Daoy (cell line): ENCODE results near the gene FETUB. TPM values are rescaled to one million over a fixed set of nuclear protein-coding genes. Genes with fewer than 3 reads are reported as not detected.

Source experiments
- DNase-seq: peaks from one replicate; pipeline ENCODE4 v3.0.0-alpha.2; 2015; ENCODE audit warnings: low read depth
- total RNA-seq: library from RNA; depleted of rRNA; stranded (reverse); fragments of >200 nt; shearing (Covaris generic); gene quantifications from 2 replicates; pipeline ENCODE4 v1.2.3, GENCODE V29; 2014; rRNA removed

Gene FETUB, protein sequence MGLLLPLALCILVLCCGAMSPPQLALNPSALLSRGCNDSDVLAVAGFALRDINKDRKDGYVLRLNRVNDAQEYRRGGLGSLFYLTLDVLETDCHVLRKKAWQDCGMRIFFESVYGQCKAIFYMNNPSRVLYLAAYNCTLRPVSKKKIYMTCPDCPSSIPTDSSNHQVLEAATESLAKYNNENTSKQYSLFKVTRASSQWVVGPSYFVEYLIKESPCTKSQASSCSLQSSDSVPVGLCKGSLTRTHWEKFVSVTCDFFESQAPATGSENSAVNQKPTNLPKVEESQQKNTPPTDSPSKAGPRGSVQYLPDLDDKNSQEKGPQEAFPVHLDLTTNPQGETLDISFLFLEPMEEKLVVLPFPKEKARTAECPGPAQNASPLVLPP
- not detected in 2 replicates for total RNA-seq

DNA sequence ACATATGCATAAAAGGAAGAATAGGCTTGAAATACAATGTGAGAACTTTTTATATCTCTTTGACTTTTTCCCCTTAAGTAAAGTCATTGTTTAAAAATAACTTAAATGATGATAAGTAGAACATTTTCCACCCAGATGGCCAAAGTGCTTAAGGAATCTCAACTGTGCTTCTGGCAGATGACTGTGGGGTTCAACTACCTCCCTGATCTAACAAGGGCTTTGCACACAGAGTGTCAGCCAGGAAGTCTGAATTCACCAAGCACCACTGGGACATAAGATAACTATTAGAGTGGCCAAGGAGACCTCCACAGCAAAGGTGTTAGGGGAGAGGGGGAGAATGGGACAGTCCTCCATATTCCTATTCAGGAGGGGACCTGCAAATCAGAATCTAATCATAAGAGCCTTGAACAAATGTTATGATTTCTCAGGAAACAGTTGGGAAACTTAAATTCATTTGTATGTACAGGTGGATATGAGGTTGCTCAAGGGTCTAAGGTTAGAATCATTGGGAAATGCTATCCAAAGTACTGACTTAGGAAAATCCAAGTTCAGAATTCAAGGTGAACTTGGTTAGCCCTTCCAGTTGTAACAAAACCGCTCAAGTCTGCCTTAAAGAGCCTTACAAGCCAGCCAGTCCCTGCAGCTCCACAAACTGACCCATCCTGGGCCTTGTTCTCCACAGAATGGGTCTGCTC is at the start of gene FETUB:
Gene FETUB (plus strand): TSS at position 622 of the 695 bp plus-strand sequence. CDS start 62 bp downstream, at position 684.
- no peak for DNase-seq

- no peak for DNase-seq
Measured at GRCh38 chr3:186590580-186591295, 49.5 kb upstream of the FETUB start.

- no peak for DNase-seq
Measured at GRCh38 chr3:186592682-186593081, 47.5 kb upstream of the FETUB start.

DNA sequence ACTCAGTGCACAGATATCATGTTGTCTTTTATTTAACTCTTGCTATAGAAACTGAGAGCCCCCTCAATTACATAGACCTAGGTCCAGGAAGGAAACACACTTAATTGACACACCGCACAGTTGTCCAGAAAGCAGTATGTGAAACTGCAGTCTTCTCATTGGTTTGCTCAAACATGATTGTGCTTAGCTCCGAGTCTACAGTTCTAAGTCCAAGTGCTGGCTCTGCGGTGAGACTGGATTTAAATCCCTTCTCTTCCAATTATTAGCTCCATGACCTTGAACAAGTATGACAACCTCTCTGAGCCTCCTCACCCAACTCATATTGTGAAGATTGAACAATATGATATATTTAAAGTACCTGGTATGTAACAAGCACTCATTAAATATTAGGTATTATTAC is 46.3 kb upstream of the FETUB start:
- no peak for DNase-seq

GRCh38 chr3:186594591-186595113 is 45.5 kb upstream of the FETUB start:
- DNase-seq: no peak

GRCh38 chr3:186596568-186597287 is 43.5 kb upstream of the FETUB start:
- DNase-seq: no peak

- DNase-seq: peak; percentile 80
Measured at GRCh38 chr3:186598108-186598784, 42.0 kb upstream of the FETUB start.

GRCh38 chr3:186598794-186599141 is 41.4 kb upstream of the FETUB start:
- DNase-seq: no peak

- no peak for DNase-seq
Measured at GRCh38 chr3:186599142-186599784, 40.9 kb upstream of the FETUB start.

- no peak for DNase-seq
Measured at GRCh38 chr3:186599785-186600166, 40.4 kb upstream of the FETUB start.

DNA sequence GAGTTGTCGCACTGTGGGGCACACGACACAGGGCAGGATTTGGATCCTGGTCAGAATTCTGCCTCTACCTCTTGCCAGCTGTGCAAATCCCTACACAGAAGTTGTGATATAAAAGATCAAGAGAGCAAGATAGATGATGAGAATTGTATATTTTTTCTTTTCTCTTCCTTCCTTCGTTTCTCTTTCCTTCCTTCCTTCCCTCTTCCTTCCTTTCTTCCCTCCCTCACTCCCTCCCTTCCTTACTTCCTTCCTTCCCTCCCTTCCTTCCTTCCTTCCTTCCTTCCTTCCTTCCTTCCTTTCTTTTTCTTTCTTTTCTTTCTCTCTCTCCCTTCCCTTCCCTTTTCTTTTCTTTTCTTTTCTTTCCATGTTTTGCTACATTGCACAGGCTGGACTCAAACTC is 39.3 kb upstream of the FETUB start:
- DNase-seq: no peak

DNA sequence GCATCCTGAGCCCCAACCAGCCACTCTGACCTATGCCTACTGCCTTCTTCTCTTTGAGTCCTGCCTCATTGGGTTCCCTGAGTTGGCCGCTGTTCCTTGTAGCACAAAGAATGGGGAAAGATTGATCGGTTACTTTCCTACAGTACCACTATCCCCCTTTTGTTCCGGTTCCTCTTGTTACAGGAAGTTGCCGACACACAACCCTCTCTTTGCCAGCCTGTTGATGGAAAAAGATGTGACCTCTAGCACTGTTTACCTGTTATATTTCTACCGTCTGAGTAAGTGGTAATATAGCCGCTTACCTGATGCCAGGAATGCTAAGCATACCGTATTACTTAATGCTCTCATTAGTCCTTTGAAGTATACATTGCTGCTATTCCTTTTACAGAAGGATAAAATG is 37.0 kb upstream of the FETUB start:
- DNase-seq: no peak

- DNase-seq: no peak
Measured at GRCh38 chr3:186605078-186605477, 35.1 kb upstream of the FETUB start.

- DNase-seq: no peak
Measured at GRCh38 chr3:186605561-186606545, 34.3 kb upstream of the FETUB start.

GRCh38 chr3:186608624-186609215 is 31.5 kb upstream of the FETUB start:
- DNase-seq: no peak

GRCh38 chr3:186609247-186609868 is 30.8 kb upstream of the FETUB start:
- peak; percentile 52 for DNase-seq

DNA sequence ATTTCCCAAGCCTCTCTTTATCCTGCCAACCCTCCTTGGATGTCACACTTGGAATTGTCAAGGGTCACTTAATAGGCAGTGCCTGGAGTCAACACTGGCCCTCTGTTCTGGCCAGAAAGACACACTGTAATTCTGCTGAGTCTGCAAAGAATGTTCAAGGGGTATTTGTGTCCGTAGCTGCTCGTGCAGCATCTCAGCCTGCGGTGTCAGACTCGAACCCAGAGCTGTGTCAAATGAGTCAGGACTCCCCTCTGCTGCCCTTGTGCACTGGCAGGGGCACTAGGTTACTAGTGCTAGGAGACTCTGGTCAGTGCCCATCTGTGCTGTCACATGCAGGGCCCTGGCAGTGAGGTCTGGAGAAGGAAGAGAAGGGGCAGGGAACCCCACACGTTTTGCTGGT is 28.1 kb upstream of the FETUB start:
- no peak for DNase-seq
